Measurements from ENCODE around the gene HACD3. TPM values are rescaled to one million over a fixed set of nuclear protein-coding genes. Genes with fewer than 3 reads are reported as not detected.

The HACD3 gene
- total and polyA plus RNA-seq, 9 of the 15 experiments (the other 6 are each of a cell fraction or from before 2014, with no cell fraction given) = 48.1 to 117 (median 72.8) TPM

GRCh38 chr15:65516997-65517865 lies 13.0 kb upstream of the HACD3 start, which contains the start of gene DPP8 (continued):
- peak; percentile 72; the same call in 1 of the 2 replicates for TF ChIP-seq MYNN (IDR thresholded peaks at IDR 0.05)
- no peak for TF ChIP-seq MYNN (CRISPR knock-in tag; IDR thresholded peaks at IDR 0.05)
- TF ChIP-seq ERF (CRISPR knock-in tag; IDR thresholded peaks at IDR 0.05) = peak; percentile 76
- peak; percentile 62 for TF ChIP-seq NCOA1 (IDR thresholded peaks at IDR 0.05; ENCODE audit: low read depth)
- TF ChIP-seq ZNF592 (IDR thresholded peaks at IDR 0.05) = peak; percentile 42; the same call in 1 of the 2 replicates
- peak; percentile 93 to 99 (median 97) for TF ChIP-seq CTCF (IDR thresholded peaks at IDR 0.05 in 2 of 3, conservative IDR thresholded peaks at IDR 0.05 in 1 of 3; ENCODE audit: insufficient read depth in 2 of 3, low read depth in 1 of 3, low read length in 3 of 3)
- TF ChIP-seq NUFIP1 (IDR thresholded peaks at IDR 0.05; ENCODE audit: partially characterized antibody) = peak; percentile 46
- TF ChIP-seq E2F8 (IDR thresholded peaks at IDR 0.05; ENCODE audit: low read depth, partially characterized antibody) = peak; percentile 83

All from K562 (cell line).